Stimulated activated CD8-positive, alpha-beta memory T cell treated with anti-CD3 and anti-CD28 coated beads, Interleukin-7, amount 100 ng/mL, for 4 hours (primary cell): Measurements from ENCODE around the gene BRD3OS.
"Not testable (repeated sequence)": the region's sequence is repeated elsewhere in the genome, so short reads cannot be mapped to it uniquely, and the experiment has no call there.

Experiments
- DNase-seq, 2 donors: peaks; one replicate each; pipeline ENCODE4 v3.0.0-alpha.2; 2020; ENCODE audit warnings: low read depth in 2 of 2

BRD3OS gene

DNA sequence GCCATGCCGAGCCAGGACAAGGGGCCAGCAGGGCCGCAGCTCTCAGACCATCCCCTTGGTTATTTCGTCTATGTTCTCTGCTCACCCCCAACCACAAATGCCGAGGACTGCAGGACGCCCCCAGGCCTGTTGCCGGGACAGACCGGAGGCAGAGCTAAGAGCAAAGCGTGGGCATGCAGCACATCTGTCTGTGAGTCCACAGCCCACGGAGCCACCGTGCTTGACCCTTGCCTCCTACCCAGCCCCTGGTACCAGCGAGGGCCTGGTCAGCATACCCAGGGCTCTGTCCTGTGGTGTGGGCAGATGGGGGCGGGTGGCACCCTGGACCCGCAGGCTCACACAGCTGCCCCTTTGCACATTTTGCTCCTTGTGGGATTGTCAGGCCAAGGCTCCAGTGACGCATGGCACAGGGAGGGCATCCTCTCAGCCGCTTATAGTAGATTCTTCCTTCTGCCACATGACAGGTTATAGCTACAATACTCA, 37.8 kb downstream of the BRD3OS start:
- DNase-seq = no peak

DNA sequence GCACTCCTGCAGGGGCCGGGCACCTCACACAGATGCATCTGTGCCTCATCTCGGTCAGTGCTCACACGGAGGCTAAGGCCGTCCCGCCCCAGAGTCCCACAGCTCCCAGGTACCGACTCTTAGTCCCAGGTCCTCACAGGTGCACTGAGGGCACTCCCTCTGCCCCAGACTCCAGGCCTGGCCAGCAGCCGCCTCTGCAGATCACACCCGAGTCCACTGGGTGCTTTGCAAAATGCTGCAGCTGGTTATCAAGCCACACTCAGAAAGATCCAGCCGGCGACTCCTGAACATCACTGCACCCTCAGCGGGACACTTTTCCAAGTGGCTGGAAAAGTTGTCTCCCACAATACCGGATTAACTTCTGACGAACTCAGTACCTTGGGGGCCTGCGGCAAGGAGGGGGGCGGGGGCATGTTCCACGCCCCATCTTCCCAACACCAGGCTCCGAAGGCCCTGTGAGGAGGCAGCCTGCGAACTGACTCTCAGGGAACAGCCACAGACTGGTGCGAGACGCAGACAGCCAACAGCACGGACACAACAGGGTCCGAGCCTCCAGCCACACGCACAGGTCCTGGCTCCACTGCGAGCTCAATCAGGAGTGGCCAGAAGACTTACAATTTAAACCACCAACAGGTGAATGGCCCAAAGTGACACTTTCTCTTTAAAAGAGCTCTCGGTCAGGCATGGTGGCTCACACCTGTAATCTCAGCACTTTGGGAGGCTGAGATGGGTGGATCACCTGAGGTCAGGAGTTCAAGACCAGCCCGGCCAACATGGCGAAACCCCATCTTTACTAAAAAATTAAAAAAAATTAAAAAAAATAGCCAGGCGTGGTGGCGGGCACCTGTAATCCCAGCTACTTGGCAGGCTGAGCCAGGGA, 38.5 kb downstream of the BRD3OS start:
- no peak for DNase-seq

DNA sequence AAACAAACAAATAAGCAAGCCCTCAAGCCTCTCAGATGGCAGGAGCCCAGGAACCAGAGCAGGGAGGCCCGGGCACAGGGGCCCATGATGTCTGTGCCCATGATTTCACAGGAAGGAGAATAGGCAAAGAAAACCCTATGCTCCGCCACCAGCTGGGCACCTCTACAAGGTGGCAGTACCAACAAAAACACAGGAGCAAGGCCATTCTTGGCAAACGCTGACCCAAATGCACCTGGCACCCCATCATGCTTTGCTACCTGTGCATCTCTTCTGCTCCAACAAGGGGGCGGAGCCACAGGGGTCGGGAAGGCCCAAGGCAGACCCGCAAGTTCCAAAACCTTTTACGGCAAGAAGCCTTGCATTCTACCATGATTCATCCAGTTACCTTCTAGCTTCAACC, 39.4 kb downstream of the BRD3OS start:
- DNase-seq = no peak

DNA sequence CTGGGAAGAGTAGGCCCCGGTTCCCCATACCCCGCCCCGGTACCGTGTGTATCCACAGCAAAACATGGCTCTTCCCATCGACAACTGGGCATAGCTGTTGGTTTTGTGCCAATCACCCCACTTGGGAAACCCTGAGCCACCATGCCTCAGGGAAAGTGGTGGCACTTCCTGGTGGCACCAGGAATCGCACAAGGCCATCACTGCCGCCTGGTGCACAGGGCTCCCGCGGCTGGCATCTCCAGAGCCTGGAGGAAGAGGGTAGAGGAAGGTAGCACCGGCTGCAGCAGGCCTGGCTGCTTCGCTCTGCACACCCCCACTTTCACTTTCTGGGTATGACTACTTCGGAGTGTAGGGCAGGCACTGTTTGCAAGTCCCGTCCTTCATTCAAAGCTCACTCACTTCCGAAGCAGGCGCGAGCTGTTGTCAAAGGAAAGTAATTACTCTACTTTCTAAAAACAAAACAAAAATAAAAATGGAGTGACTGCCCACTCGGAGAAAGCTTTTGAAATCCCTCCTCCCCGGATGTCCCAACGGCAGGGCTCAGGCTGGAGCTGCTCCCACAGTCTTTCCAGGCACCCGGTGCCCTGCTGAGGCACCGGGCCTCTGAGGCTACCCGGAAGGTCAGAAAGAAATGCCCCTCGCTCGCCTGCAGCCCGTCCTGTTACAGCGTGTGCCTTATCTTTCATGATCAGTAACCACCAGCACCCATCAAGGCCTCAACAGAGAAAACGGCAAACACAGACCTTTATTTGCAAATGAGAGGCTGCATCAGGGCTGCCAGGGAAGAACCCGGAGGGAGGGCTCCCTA, 40.5 kb downstream of the BRD3OS start:
- DNase-seq = peak; percentile 46 to 47

DNA sequence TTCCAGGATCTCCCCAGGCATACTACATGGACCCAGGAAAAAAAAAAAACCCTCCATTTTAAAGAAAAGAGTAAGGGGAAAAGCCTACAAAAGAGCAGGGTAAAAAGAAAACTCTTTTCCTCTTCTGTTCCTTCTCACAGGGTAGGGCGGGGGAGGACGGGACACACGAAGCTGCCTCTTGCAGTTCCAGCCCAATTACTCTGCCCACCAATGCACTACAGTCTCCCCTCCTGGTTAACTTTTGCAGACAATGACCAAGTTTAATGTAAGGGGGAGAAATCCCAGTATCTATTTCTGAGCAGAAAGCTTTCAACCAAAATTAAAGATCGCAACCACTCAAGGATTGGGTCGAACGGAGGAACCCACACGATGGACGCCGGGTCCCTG, 41.2 kb downstream of the BRD3OS start:
- DNase-seq = no peak

DNA sequence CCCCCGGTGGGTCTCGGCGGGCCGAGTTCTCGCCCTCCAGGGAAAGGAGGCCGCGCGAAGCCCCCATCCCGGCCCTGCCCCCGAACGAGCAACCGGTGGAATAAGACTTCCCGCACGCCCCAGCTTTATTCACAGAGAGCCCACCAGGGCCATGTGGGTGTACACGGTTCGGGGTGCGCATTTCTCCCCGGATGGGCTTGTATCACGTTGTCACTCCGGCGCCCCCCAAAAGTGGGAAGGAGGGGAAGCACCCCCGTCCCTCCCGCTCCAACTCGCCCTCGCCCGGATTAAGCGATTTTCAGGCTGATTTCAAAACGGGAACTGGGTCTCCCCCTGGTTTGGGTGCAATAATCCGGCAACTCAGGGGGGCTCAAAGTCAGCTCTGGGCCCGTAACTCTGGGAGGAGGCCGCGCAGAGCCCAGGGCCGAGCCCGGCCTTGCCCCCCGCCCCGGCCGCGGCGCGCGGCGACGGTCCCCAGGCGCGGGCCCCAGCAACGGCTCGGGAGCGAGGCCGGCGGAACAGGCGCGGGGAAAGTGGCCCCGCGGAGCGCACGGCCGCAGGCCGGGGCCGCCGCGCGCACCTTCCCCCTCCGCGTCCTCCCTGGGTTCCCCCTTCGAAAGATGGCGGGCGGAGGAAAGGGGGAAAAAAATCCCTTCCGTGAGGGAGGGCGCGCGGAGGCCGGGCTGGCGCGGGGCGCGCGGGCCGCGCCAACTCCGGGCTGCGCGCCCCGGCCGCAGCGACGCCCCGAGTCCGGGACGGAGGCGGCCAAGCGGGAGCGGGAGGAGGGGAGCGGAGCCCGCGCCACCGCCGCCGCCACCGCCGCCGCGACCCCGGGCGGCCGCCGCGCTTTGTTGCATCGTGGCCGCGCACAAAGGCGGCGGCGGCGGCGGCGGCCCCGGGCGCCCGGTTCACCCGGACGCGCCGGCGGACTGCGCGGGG, 41.9 kb downstream of the BRD3OS start:
- DNase-seq = peak in 1 of 2 donors; percentile 31

DNA sequence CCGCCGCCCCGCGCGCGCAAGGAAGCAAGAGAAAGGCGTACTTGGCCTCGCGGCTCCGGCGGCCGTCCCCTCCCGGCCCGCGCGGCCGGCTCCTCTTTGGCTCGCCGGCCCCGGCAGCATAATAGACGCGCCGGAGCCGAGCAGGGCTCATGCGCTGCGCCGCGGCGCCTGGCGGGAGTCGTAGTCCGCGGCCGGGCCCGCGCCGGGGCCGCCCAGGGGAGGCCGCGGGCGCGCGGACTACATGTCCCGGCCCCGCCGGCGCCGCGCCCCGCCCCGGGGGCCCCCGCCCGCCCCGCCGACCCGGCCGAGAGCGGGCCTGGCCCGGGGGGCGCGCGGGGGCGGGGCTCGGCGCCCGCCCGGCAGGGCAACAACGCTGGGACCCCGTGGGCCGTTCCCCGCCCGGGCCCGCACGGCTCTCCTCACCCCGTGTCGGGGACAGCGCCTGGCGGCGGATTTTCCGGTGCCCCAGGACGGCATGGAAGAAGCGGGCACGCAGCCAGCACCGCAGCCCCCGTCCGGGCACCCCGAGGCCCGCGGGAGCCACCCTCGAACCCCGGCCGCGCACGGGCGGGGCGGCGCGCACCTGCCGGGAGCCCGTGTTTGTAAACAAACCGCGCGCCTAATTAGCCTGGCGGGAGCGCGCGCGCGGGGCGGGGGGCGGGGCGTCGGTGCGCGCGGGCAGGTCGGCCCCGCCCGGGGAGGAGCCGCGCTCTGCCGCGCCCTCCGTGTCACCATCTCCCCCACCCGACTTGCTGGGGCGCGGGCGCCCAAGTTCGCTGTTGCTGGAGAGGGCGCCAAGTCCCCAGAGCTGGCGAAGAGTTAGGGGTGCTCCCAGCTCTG, 42.8 kb downstream of the BRD3OS start, which contains the start of gene BRD3:
Gene BRD3, minus strand, starts transcription at position 123 of the 840 bp plus-strand sequence. CDS start 14,549 bp downstream, outside the sequence.
- DNase-seq = peak; percentile 54 to 83

DNA sequence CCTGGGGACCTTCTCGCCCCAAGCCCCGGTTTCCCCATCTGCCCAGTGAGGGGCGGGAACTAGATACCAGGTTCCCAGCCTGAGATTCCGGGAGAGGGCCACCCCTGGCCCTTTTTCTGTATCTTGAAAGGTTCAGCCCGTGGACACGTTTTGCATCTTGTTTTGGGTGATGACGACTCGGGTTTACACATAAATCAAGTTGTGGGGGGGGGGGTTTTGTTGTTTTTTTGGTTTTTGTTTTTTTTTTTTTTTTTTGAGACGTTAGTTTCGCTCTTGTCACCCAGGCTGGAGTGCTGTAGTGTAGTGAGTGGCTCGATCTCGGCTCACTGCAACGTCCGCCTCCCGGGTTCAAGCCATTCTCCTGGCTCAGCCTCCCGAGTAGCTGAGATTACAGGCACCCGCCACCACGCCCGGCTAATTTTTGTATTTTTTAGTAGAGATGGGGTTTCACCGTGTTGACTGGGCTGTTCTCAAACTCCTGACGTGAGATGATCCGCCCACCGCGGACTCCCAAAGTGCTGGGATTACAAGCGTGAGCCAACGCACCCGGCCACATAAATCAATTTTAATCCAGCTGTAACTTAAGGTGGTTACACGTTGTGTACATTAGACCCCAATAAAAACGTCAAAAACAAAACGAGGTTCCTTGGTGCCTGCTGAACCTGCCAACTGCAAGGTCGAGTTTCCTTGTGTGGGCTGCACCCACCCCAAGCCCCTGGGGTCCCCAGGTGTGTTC, 43.6 kb downstream of the BRD3OS start:
- DNase-seq = no peak

DNA sequence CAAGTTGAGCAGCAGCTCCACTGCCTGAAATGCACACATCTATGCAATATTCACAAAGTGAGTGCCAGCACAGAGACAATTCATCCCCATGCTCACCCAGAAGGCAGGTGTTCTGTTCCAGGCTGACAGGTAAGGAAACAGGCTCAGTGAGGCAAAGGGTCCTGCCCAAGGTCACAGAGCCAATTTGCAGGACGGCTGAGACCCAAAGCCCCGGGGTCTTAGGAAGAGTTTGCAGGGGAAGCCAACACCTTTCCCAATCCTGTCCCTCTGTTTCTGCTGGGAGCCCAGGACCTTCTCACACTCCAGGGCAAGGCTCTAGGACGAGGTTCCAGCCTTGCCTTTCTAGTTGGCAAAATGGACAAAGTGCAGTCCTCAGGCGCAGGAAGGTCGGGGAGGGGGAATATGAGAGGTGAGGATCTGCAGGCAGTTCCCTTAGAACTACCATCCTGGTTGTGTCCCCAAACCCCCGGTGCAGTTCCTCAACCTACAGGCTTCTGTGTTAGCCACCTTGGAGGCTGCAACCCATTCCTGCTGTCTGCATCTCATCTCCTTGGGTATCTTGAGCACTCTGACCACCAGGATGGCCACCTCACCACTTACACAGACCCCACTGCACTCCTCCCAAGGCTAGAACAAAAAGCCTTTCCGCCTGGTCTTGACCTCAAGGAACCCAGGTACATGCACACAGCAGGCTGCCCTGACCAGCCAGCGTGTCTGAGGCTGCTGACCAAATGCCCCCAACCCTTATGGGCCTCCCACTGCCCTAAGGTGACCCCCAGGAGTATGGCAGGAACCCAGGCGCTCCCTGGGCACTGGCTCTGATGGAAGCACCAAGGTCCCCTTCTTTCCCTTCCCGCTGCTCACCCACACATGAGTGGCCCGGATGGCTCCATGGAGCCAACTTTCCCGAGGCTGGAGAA, 44.5 kb downstream of the BRD3OS start:
- no peak for DNase-seq

DNA sequence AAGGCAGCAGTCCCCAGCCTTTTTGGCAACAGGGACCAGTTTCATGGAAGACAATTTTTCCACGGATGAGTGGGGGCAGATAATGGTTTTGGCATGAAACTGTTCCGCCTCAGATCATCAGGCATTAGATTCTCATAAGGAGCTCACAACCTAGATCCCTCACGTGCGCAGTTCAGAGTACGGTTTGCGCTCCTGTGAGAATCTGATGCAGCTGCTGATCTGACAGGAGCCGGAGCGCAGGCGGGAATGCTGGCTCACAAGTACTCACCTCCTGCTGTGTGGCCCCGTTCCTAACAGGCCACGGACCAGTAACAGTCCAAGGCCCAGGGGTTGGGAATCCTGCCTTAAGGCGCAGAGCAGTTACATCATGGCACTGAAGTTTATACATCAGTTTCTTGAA, 45.9 kb downstream of the BRD3OS start:
- no peak for DNase-seq

DNA sequence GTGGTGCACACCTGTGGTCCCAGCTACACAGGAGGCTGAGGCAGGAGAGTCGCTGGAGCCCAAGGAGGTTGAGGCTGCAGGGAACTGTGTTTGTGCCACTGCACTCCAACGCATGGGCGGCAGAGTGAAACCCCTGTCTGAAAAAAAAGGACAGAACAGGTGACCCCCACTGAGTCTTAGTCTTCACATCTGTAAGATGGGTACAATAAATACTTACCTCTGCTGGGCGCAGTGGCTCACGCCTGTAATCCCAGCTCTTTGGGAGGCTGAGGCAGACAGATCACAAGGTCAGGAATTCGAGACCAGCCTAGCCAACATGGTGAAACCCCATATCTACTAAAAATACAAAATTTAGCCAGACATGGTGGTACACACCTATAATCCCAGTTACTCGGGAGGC, 47.4 kb downstream of the BRD3OS start:
- DNase-seq = not testable (repeated sequence)

DNA sequence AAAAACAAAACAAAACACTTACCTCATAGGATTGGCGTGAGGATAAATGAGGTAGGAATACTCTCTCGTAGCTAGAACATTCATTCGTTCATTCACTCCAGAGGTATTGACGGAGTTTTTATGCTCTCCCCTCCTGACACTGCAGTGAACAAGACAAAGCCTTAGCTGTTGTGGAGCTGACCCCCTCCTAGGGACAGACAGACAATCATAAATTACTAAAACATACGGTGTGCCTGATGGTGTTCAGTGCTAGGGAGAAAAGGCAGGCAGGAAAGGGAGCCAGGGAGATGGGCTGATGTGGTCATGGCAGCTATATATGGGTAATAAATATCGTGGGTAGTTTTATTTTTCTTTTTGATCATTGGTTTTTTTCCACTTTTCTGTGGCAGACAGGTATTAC, 48.2 kb downstream of the BRD3OS start:
- DNase-seq = no peak

DNA sequence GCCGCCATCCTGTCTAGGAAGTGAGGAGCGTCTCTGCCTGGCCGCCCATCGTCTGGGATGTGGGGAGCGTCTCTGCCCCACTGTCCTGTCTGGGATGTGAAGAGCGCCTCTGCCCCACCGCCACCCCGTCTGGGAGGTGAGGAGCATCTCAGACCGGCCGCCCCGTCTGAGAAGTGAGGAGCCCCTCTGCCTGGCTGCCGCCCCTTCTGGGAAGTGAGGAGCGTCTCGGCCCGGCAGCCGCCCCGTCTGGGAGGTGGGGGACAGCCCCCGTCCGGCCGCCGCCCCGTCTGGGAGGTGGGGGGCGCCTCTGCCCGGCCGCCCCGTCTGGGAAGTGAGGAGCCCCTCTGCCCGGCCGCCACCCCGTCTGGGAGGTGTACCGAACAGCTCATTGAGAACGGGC, 50.4 kb downstream of the BRD3OS start:
- DNase-seq = not testable (repeated sequence)

DNA sequence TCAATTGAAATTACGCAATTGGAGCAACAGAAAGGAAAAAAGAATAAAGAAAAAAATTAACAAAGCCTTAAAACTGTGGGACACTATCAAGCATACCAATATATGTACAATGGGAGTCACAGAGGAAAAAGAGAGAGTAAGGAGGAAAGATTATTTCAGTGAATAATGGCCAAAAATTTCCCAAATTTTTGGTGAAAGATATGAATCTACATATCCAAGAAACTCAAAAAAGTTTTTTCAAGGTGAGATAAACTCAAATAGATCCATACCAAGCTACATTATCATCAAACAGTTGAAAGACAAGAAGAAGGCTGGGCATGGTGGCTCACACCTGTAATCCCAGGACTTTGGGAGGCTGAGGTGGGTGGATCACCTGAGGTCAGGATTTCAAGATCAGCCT, 51.4 kb downstream of the BRD3OS start:
- no peak for DNase-seq
